DMS 273 (cell line): Measurements from ENCODE around the gene OR2D2.
"Not testable (repeated sequence)": the region's sequence is repeated elsewhere in the genome, so short reads cannot be mapped to it uniquely, and the experiment has no call there.

ENCODE experiments used
- DNase-seq: peaks from one replicate; lab custom pipeline; 2025; ENCODE audit not compliant: unreplicated experiment; lab: John Stamatoyannopoulos, UW

Gene OR2D2, protein sequence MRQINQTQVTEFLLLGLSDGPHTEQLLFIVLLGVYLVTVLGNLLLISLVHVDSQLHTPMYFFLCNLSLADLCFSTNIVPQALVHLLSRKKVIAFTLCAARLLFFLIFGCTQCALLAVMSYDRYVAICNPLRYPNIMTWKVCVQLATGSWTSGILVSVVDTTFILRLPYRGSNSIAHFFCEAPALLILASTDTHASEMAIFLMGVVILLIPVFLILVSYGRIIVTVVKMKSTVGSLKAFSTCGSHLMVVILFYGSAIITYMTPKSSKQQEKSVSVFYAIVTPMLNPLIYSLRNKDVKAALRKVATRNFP

DNA sequence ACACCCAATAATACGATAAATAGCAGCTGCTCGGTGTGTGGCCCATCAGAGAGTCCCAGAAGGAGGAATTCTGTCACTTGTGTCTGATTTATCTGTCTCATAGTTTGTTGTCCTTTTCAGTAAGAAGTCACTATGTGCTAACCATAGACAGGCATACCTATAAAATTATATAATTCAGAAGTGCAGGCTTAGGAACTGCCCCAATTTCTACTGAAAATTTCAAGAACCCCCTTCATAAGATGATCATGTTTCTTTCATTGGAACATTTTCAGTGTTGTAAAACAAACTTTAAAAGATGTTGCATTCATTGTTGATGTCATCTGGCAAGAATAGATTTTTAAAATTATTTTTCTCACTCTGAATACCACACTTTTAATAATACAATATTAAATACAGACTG is at the start of gene OR2D2:
Gene OR2D2 (minus strand): TSS at position 101 of the 400 bp plus-strand sequence. CDS start 0 bp downstream, at position 101.
- no peak for DNase-seq

- no peak for DNase-seq
Measured at GRCh38 chr11:6941970-6942369, 49.7 kb upstream of the OR2D2 start.

DNA sequence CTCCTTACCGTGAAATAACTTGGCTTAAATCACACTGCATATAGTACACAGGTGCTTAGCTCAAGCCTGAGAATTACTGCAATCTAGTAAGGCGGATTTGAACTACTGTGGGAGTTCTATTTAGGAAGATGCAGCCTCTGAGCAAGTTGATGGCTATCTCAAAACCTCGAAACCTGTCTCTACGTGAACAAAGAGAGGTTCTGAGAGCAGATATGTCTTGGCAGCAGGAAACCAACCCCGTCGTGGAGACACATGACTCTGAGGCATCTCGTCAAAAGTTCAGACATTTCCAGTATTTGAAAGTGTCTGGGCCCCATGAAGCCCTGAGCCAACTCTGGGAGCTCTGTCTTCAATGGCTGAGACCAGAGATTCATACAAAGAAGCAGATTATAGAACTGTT is 39.8 kb upstream of the OR2D2 start:
- DNase-seq: no peak

GRCh38 chr11:6931146-6931713 is 38.9 kb upstream of the OR2D2 start:
- DNase-seq: no peak

DNA sequence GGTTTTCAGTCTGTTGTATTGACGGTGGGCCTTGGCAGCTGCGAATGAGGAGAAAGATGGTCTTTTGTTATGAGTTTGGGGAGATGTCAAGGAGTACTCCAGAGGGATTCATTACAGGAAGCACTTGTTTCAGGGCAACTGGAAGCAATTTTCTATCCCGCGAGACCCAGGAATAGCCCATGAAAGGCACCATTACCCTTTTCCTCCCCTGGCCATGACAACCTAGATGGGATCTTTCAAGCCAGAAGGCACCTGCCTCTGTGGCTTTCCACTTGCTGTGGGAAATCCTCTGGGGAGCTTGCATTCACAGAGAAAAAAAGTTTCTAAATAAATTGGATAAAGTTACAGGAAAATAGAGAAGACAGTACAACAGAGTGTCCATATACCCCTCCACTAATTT is 36.6 kb upstream of the OR2D2 start:
- DNase-seq: no peak

- no peak for DNase-seq
Measured at GRCh38 chr11:6927030-6927617, 34.8 kb upstream of the OR2D2 start.

- DNase-seq: peak; percentile 15
Measured at GRCh38 chr11:6926208-6927029, 34.1 kb upstream of the OR2D2 start, which contains the start of gene ZNF215. Gene ZNF215, plus strand, starts transcription at chr11:6926426. Its CDS starts 5,847 bp downstream, at chr11:6932273.

DNA sequence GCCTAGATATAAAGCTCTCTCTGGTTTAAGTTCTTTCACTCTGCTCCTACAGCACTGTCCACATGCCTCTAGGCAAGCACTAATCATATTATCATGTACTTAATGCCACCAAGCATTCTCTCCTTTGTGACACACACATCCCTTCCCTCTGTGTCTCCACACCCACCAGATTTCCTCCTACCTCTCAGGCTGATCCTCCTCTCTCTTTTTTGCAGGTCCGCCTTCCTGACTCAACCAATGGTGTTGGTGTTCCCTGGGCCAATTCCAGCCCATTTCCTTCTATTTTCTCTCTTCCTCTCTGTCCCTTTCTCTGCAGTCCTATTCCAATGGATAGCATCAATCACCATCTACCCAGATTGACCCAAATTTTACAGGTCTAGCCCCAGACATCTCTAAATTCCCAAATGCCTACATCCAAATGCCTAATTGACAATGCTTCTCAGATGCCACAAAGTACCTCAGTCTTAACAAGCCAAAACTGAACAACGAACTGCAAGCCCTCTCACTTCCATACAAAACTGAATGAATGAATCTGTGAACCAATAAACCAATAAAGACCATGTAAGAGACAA is 33.4 kb upstream of the OR2D2 start:
- no peak for DNase-seq

DNA sequence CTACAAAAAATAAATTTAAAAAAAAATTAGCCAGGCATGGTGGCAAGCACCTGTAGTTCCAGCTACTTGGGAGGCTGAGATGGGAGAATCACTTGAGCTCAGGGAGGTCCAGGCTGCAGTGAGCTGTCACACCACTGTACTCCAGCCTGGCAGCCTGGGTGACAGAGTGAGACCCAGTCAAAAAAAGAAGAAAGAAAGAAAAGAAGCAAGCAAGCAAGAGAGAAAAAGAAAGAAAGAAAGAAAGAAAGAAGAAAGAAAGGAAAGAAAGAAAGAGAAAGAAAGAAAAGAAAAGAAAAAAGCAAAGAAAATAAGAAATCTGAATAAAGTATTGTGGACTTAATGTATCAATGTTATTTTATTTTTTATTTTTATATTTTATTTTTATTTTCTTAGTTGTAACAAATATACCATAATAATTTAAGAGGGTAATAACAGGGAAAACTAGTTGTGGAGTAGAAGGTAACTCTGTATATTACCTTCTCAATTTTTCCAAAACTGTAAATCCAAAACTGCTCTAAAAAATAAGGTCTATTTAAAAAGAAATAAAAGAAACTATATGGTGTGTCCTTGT is 32.8 kb upstream of the OR2D2 start:
- DNase-seq: no peak

DNA sequence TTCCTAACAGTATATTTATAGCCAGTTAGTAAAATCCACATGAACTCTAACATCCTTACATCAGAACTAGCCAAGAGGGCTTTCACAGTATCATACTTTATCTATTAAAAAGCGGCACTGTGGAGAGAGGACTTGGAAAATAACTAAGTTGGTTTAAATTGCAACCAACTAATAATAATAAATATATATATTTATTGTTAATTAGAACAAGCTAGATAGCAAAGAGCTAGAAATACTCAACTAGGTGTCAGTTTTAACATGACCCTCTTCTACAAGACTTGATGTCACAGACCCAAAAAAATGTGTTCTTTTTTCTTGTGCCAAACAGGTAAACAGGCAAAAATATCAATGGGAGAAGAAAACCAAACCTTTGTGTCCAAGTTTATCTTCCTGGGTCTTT is 28.4 kb upstream of the OR2D2 start, which contains the start of gene OR2D3:
Gene OR2D3 (plus strand): TSS at position 301 of the 400 bp plus-strand sequence. CDS start 0 bp downstream, at position 301.
- DNase-seq: no peak

DNA sequence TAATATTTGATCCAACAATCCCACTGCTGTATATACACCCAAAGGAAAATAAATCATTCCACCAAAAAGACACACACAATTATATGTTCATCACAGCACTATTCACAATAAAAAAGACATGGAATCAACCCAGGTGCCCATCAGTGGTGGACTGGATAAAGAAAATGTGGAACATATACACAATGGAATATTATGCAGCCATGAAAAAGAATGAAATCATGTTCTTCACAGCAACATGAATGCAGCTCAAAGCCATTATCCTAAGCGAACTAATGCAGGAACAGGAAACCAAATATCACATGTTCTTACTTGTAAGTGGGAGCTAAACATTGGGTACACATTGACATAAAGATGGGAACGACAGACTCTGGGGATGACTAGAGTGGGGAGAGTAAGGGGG is 27.4 kb upstream of the OR2D2 start:
- DNase-seq: no peak

DNA sequence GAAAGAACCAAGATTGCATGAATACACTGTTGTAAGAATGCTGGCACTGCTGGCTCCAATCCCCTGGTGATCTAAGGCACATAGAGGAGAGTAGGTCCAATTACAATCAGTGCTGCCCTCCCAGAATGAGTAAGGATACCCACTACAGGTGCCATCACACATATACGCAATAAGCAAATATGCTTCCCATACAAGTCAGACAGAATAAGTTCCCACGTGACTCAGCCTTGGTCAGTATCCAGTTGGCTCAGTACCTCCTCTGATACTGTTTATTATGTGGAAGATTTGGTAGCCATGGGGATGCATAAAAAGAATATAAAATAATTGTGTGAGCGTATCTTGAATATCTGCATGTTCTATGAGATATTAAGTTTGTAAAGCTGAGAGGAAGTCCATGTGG is 19.6 kb upstream of the OR2D2 start:
- no peak for DNase-seq

GRCh38 chr11:6911378-6911777 is 19.1 kb upstream of the OR2D2 start:
- no peak for DNase-seq

DNA sequence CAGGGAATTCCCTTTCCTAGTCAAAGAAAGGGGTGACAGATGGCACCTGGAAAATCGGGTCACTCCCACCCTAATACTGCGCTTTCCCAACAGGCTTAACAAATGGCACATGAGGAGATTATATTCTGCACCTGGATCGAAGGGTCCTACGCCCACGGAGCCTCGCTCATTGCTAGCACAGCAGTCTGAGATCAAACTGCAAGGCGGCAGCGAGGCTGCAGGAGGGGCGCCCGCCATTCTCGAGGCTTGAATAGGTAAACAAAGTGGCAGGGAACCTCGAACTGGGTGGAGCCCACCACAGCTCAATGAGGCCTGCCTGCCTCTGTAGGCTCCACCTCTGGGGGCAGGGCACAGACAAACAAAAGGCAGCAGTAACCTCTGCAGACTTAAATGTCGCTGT is 12.5 kb upstream of the OR2D2 start:
- not testable (repeated sequence) for DNase-seq

DNA sequence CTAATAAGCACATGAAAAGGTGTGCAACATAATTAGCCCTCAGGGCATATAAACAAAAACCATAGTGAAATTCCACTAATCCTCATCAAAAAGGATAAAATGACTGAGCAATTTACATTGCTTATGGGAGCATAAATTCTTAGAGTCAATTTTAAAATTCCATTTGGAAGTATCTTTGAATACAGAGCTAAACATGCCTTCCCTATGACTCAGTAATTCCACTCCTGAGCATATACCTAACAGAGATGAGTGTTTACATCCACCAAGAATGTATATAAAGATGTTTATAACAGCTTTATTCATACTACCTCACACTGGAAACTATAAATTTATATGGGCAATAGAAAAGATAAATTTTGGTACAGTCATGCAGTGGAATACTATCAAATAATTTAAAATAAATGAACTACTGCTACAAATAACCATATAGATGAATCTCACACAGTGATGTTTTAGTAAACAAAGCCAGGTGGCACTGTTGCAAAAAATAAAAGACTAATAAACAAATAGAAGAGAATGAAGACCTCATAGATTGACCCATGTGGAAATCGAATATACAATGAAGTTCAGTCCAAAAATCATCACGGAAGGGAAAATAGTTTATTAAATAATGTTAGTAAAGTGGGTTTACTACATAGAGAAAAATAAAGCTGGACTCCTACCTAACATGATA is 8.2 kb upstream of the OR2D2 start:
- DNase-seq: no peak

- no peak for DNase-seq
Measured at GRCh38 chr11:6898911-6899310, 6.6 kb upstream of the OR2D2 start.

GRCh38 chr11:6895010-6895409 is 2.7 kb upstream of the OR2D2 start:
- DNase-seq: no peak

- no peak for DNase-seq
Measured at GRCh38 chr11:6894097-6894496, 1.8 kb upstream of the OR2D2 start.

- no peak for DNase-seq
Measured at GRCh38 chr11:6889835-6890234, 2.5 kb downstream of the OR2D2 start.

DNA sequence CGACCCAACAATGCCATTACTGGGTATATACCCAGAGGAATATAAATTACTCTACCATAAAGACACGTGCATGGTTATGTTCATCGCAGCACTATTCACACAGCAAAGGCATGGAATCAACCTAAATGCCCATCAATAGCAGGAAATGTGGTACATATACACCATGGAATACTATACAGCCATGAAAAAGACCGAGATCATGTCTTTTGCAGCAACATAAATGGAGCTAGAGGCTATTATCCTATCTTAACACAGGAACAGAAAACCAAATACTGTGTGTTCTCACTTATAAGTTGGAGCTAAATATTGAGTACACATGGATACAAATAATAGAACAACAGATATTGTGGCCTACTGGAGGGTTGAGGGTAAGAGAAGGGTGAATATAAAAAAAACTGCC is 3.5 kb downstream of the OR2D2 start:
- no peak for DNase-seq
